Measurements from ENCODE around the gene NAXE.

NAXE gene

GRCh38 chr1:156615946-156616345 is 24.4 kb downstream of the NAXE start:
- no peaks in the 10 kb centered on the region for H3K9me3 ChIP-seq (ENCODE audit: control insufficient read depth, insufficient read depth, low read length)
- TF ChIP-seq EZH2phosphoT487 (IDR thresholded peaks at IDR 0.05; ENCODE audit: borderline replicate concordance, low read length) = no peak
- TF ChIP-seq, protein P1, sequence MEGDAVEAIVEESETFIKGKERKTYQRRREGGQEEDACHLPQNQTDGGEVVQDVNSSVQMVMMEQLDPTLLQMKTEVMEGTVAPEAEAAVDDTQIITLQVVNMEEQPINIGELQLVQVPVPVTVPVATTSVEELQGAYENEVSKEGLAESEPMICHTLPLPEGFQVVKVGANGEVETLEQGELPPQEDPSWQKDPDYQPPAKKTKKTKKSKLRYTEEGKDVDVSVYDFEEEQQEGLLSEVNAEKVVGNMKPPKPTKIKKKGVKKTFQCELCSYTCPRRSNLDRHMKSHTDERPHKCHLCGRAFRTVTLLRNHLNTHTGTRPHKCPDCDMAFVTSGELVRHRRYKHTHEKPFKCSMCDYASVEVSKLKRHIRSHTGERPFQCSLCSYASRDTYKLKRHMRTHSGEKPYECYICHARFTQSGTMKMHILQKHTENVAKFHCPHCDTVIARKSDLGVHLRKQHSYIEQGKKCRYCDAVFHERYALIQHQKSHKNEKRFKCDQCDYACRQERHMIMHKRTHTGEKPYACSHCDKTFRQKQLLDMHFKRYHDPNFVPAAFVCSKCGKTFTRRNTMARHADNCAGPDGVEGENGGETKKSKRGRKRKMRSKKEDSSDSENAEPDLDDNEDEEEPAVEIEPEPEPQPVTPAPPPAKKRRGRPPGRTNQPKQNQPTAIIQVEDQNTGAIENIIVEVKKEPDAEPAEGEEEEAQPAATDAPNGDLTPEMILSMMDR (IDR thresholded peaks at IDR 0.05; ENCODE audit: low read depth, low read length, poor library complexity, severe bottlenecking) = no peak
- H3K4me3 ChIP-seq (ENCODE audit: low read length) = no peak overlapping the region
- no peaks in the 10 kb centered on the region for H3K9me2 ChIP-seq (replicated peaks; ENCODE audit: control insufficient read depth, low read length)
- no peaks in the 10 kb centered on the region for H3K36me3 ChIP-seq (ENCODE audit: control insufficient read depth, low read length)
- no peaks in the 10 kb centered on the region for H3K4me1 ChIP-seq (ENCODE audit: control insufficient read depth, low read length)
- no peak overlapping the region for H3K27ac ChIP-seq (ENCODE audit: low read depth, low read length)
- no peaks in the 10 kb centered on the region for H3K79me2 ChIP-seq (ENCODE audit: control insufficient read depth, low read length)
- H4K20me1 ChIP-seq (ENCODE audit: control insufficient read depth, insufficient read depth, low read depth, low read length) = no peaks in the 10 kb centered on the region
- H3F3A ChIP-seq (ENCODE audit: control insufficient read depth, insufficient read depth) = no peaks in the 10 kb centered on the region
- H3K27me3 ChIP-seq (ENCODE audit: control insufficient read depth, low read length) = peaks cover 42% of the 10 kb centered on the region
- H3K4me2 ChIP-seq (ENCODE audit: low read length) = no peak overlapping the region

- Histone ChIP-seq H3F3A (ENCODE audit: control insufficient read depth, insufficient read depth) (no peaks in the 10 kb centered on the region), H3K27ac (ENCODE audit: low read depth, low read length) (no peak overlapping the region), H3K79me2 (ENCODE audit: control insufficient read depth, low read length) (no peaks in the 10 kb centered on the region), H3K4me3 (ENCODE audit: low read length) (no peak overlapping the region), H3K27me3 (ENCODE audit: control insufficient read depth, low read length) (peaks cover 42% of the 10 kb centered on the region), H3K9me3 (ENCODE audit: control insufficient read depth, insufficient read depth, low read length) (no peaks in the 10 kb centered on the region), H4K20me1 (ENCODE audit: control insufficient read depth, insufficient read depth, low read depth, low read length) (no peaks in the 10 kb centered on the region), H3K4me2 (ENCODE audit: low read length) (no peak overlapping the region), H3K9me2 (replicated peaks; ENCODE audit: control insufficient read depth, low read length) (no peaks in the 10 kb centered on the region), H3K4me1 (ENCODE audit: control insufficient read depth, low read length) (no peaks in the 10 kb centered on the region), H3K36me3 (ENCODE audit: control insufficient read depth, low read length) (no peaks in the 10 kb centered on the region)
- TF ChIP-seq, protein P1 (IDR thresholded peaks at IDR 0.05; ENCODE audit: low read depth, low read length, poor library complexity, severe bottlenecking) = no peak
- no peak for TF ChIP-seq EZH2phosphoT487 (IDR thresholded peaks at IDR 0.05; ENCODE audit: borderline replicate concordance, low read length)
Observed at GRCh38 chr1:156616463-156616862, 24.9 kb downstream of the NAXE start.

DNA sequence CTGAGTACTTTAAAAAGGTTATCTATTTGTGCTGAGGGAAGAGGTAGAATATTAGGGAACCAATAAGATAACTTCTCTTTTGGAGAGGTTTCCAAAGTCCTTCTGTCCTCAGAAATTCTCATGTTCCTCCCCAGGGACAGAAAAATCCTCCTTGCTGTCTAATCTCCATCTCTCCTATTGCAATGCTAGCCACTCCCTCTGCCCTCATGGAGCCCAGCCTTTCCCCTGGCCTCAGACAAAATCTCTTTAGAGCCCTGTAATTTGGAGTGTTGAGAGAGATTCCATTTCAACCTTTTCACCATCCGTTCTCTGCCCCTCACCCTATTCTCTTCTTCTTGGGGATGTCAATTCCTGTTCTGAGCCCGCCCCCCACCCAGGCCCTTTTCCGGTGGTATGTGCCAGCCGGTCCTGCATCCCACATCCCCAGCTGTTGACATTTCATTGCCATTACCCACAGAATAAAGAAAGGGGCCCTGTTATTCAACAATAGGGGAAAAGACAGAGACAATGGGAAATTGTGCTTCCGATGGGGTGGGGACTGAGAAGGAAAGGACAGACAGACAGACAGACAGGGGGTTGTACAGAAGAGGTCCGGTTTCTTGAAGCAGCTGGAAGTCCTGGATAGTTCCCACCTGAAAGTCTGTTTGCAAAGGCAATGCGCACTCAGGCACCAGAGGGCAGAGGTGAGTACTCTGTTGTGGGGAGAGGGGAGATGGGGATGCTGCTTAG is 27.4 kb downstream of the NAXE start, which contains the start of gene HAPLN2:
HAPLN2 (plus strand) TSS at position 563 of the 729 bp plus-strand sequence. CDS start 4,076 bp downstream, outside the sequence.
- Histone ChIP-seq H3K27ac (ENCODE audit: low read depth, low read length) (no peak within 1 kb of the TSS), H3K9me3 (ENCODE audit: control insufficient read depth, insufficient read depth, low read length) (no peaks in the 10 kb centered on the region), H3K9me2 (replicated peaks; ENCODE audit: control insufficient read depth, low read length) (no peaks in the 10 kb centered on the region), H3K4me2 (ENCODE audit: low read length) (no peak within 1 kb of the TSS), H3K4me3 (ENCODE audit: low read length) (no peak within 1 kb of the TSS), H4K20me1 (ENCODE audit: control insufficient read depth, insufficient read depth, low read depth, low read length) (no peaks in the 10 kb centered on the region), H3F3A (ENCODE audit: control insufficient read depth, insufficient read depth) (no peaks in the 10 kb centered on the region), H3K4me1 (ENCODE audit: control insufficient read depth, low read length) (no peaks in the 10 kb centered on the region), H3K79me2 (ENCODE audit: control insufficient read depth, low read length) (no peaks in the 10 kb centered on the region), H3K36me3 (ENCODE audit: control insufficient read depth, low read length) (no peaks in the 10 kb centered on the region), H3K27me3 (ENCODE audit: control insufficient read depth, low read length) (peaks cover 50% of the 10 kb centered on the region)
- TF ChIP-seq, protein P1 (IDR thresholded peaks at IDR 0.05; ENCODE audit: low read depth, low read length, poor library complexity, severe bottlenecking) = peak; percentile 73
- no peak for TF ChIP-seq EZH2phosphoT487 (IDR thresholded peaks at IDR 0.05; ENCODE audit: borderline replicate concordance, low read length)

All from DOHH2 (cell line).